IPS DF 4.7 (cell line): ENCODE measurements around the gene CCDC194.

ENCODE experiments used
- DNase-seq: peaks from one replicate; pipeline ENCODE4 v3.0.0-alpha.2; 2013; ENCODE audit warnings: low spot score; ENCODE audit errors: extremely low read depth

Gene CCDC194, protein sequence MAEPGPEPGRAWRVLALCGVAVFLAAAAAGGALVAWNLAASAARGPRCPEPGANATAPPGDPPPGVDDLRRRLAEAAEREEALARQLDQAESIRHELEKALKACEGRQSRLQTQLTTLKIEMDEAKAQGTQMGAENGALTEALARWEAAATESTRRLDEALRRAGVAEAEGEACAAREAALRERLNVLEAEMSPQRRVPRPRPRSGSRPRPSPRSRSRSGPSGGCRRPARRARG

DNA sequence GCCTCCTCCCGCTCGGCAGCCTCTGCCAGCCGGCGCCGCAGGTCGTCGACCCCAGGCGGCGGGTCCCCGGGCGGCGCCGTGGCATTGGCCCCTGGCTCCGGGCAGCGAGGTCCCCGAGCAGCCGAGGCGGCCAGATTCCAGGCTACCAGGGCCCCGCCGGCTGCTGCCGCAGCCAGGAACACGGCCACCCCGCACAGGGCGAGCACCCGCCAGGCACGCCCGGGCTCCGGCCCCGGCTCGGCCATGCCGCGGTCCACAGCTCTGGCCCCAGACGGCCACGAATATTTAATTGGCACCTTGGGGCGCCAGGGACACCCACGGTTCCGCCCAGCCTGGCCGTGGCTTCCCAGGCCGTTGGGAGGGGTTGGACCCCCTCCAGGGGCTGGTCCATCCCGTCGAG is at the start of gene CCDC194:
CCDC194 (minus strand) TSS at position 283 of the 400 bp plus-strand sequence; CDS start at position 245, 38 bp downstream.
- no peak for DNase-seq

DNA sequence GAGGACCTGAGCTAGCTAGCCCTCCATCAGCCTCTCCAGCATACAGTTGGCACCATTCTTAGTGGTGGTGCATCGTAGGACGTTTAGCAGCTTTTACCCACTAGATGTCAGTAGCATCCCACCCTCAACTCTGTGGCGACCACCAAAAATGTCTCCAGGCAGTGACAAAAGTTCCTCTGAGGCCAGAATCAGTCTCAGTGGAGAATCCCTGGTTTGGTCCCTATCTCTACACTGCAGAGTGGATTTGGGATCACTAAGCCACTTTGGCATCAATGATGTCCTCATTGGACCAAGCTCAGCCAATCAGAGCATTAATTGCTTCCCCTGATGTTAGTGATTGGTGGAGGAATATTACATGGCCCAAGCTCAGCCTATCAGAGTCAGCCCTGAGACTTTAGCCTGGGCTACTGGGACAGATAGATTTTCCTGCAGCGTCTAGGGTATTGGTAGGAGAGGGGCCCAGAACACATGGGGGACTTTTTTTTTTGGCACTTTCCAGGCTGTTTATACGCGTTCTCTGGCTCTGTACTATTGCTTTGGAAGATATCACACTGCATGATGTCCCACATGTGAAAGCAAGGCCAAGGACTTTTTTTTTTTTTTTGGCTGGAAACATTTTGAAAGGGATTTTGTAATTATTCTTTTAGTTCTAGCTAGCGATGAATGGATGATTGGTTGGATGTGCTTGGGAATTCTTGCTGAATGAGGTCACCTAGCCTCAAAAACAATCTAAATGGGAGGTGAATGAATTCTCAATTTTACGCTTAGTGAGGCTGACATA is 47.4 kb upstream of the CCDC194 start:
- DNase-seq: no peak

DNA sequence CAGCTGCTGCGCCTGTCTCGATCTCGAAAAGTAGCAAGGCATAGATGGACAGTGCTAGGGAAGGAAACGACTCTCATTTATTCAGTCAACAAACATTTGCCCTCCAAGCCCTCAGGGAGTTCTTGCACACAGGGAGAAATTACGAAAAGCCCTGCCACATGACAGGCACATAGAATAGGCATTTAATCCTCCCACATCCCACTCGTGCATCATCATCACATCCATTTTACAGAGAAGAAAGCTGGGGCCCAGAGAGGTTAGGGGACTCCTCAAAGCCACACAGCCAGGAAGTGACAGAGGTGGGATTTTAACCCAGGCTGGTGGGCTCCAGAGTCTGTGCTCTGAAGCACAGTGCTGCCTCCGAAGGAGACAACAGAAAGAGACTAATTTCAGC is 42.9 kb upstream of the CCDC194 start:
- no peak for DNase-seq

DNA sequence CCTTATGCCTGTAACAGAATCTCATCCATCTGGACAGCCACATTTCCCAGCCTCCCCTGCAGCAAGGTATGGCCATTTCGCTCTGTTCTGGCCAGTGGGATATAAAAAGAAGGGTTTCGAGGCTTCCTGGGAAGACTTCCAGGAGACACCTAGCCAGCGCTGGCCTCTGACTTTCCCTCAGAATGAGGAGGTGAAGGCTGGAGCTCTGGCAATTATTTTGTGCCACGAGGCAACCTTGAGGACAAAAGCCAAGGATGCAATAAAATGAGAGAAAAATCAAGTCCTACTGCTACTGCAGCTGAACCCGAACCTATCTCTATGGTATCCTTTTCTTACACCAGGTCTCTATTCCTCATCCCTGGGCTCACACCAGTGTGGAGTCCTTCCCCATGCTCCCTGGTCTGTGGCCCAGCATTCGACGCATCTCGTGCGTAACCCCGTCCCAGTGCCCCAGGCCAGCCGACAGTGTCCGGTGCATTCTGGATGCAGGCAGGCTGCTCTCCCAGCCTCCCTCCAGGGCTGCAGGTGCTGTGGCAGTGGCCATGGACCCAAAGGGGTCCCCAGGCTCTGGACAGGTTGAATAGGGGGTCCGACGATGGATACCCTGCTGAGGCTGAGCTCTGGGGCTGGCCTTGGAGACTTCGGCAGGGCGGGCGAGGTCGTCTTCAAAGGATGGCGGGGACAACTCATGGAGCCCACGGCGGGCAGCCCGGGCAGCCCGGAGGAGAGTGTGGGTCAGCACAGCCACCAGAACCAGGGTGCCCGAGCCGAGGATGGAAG is 42.3 kb upstream of the CCDC194 start:
- no peak for DNase-seq

DNA sequence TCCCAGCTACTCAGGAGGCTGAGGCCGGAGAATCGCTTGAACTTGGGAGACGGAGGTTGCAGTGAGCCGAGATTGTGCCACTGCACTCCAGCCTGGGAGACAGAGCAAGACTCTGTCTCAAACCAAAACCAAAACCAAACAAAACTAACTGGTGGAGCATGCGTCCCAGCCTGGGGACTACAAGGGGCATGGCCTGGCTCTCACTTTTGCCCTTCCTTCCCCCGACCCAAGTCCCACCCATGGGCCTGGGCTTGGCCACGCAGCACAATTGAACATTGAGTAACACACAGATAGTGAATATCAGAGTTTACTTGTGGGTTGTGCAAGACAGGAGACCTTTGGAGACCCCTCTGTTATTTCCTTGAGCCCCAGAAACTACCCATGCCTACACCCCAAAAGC is 41.2 kb upstream of the CCDC194 start:
- DNase-seq: no peak

DNA sequence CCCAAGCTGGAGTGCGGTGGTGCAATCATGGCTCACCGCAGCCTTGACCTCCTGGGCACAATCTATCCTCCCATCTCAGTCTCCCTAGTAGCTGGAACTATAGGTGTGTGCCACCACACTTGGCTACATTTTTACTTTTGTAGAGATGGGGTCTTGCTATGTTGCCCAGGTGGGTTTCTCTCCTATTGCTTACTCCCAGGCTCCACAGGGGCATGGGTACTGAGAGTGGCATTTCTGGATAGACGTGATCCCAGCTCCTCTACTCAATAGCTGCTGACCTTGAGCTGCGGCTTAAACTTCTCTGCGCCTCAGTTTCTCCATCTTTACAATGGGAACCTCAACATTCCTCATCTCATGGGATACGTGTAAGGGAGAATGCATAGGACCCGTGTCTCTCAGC is 37.4 kb upstream of the CCDC194 start:
- no peak for DNase-seq

DNA sequence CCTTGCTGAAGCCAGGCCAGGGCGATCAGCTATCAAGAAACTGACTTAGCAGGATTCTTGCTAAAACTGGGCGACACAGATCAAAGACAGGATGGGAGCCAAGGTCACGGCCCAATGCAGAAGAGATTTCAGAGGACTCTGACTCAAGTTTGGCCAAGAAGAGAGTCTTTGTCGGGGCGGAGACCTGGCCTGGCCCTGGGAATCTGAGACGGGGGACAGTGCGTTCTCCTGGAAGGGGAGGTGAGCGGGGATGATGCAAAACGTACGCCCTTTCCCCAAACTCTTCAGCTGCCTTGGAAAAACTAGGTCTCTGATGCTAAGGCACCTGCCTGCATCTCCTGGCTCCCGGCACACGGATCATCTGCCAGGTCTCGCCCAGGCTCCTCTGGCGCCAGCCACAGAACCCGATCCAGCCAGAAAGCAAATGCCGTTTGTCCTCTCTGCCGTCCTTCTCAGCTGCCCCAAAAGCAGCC is 35.7 kb upstream of the CCDC194 start:
- DNase-seq: no peak

DNA sequence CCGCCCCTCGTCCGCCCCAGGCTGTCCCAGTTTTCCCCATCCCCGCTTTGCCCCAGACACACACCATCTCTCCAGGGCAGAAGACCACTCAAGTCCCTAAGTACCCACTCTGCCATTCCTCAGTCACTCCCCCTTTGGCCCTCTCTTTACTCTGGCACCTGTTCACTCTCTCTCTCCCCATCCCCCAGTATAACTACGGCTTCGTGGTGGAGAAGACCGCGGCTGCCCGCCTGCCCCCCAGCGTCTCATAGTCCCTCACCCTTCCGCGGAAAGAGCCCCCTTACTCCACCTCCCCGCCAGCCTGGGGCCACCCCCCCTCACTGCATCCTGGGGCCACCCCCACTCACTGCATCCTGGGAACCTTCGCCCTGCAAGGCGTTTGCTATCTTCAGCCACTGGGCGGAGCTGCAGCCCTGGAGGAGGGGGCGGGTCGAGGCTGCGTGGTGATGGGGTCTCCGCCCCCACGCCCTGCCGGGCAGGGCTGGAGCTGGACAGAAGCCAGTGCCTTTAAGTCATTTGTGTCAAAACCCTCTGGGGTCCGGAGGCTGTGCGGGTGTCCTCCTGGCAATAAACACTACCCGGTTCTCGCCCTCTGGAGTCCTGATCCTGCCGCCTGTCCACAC is 30.9 kb upstream of the CCDC194 start:
- no peak for DNase-seq

DNA sequence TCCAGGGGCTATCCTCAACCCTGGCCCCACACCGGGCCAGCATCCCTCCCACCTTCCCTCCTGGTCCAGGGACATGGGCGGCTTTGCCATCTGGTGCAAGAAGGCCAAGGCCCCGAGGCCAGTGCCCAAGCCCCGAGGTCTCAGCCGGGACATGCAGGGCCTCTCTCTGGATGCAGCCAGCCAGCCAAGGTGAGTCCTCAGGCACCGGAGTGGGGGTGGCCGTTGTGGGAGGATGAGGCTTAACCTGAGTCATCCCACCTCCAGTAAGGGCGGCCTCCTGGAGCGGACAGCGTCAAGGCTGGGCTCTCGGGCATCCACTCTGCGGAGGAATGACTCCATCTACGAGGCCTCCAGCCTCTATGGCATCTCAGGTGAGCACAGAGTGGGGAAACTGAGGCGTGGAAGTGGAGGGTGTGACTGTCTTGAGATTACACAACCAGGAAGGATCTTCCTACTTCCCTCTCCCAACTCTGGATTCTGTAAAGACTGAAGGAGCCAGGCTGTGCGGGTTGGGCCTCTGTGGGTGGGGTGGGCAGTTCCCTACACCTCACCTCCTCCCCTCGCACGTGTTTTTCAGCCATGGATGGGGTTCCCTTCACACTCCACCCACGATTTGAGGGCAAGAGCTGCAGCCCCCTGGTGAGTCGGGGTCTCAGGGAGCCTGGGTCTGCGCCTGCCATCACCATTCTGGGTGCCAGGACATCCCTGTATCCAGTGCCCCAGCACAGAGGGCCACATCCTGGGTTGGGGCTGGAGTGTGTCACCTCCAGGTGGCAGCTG is 29.6 kb upstream of the CCDC194 start:
- no peak for DNase-seq

DNA sequence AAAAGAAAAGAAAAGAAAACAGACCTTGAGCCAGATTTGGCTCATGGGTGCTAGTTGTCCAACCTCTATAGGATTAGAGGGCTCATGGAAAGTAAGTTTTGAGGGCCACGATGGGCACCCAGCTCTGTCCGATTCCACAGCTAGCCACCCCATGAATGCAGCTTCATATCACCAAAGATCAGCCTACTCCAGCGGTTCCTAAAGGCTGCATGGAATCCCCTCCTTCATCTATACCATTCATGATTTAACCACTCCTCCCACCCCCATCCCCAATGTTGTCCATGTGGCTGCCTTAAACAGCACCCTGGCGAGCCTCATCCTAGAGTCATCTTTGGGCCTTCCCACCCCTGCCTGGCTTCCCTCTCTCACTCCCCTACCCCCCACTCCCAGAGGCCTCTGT is 27.9 kb upstream of the CCDC194 start:
- DNase-seq: no peak

DNA sequence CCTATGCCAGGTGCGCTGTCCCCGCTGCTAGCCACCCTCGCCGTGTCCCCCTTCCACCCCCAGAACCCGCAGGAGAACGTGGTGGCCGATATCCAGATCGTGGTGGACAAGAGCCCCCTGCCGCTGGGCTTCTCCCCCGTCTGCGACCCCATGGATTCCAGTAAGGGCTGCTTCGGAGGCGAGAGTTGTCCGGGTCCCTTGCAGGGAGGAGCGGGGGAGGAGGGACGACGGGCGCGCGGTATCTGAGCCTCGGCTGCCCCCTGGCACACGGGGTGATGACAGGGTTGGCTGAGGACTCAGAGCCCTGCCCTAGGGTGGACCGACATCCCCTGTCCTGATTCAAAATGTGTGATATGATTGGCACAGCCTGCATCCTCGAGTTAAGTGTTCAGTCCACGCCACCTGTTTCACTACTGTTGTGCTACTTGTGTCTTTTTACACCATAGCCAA is 26.5 kb upstream of the CCDC194 start:
- DNase-seq: no peak

DNA sequence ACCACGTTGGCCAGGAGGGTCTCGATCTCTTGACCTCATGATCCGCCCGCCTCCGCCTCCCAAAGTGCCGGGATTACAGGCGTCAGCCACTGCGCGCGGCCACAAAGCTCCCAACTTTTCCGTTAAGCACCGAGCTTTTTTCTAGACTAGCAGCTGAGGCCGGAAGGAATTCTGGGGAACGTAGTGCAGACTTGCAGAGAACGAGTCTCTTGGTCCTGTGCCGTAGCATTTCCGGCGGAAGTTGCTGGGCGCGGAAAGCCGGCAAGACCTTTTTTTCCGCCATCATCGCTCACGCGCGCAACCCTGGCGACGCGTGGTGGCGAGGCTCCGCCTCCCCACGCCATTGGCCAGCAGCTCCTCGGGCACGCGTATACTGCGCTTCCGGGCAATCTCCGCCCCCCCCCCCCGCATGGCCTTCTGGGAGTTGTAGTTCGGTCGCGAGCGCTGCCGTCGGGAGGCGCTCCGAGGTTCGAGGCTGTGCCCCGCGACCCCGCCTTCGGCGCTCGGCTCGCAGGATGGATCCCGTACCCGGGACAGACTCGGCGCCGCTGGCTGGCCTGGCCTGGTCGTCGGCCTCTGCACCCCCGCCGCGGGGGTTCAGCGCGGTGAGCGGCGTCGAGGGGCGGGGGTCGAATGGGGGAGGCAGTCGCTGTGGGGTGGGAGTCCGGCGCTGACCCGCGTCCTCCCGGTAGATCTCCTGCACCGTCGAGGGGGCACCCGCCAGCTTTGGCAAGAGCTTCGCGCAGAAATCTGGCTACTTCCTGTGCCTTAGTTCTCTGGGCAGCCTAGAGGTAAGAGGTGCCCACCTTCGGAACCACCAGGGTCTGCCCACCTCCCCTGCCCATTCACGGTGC is 25.9 kb upstream of the CCDC194 start, which contains the start of gene MVB12A:
MVB12A (plus strand) TSS at position 427 of the 854 bp plus-strand sequence; CDS start at position 516, 89 bp downstream.
- DNase-seq: peak; percentile 99

DNA sequence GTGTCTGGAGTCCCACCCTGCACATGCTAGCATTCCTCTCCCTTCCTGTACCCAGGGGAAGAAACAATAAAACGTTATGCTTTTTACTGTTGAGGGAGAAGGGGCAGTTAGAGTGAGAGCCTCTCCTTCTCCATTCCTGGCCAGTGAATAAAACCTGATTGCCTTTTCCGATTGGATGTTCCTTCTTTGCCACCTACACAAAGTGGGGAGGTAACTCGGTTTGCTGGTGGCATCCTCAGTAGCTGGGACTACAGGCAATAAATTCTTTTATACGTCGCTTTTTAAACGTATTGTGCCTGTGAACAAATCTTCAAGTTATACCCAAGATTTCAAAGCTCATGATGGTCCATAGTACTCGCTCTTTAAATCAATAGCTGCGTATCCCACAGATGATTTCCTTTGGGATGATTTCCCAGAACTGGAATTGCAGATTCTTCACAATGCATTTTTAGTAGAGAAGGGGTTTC is 25.2 kb upstream of the CCDC194 start:
- no peak for DNase-seq

DNA sequence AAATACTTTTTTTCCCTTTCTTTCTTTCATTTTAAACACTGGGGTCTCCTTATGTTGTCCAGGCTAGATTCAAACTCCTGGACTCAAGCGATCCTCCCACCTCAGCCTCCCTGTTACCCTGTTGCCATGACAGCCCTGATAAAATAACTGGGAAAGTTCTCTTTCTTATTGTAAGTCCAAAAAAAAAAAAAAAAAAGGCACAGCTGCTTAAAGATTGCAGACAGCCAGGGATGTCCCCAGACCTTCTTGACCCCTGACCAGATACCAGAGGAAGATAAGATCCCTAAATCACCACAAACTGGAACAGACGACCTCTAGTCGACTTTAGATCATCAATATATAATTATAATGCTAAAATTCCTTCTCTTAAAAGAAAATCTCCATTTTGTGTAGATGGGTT is 24.7 kb upstream of the CCDC194 start:
- no peak for DNase-seq

DNA sequence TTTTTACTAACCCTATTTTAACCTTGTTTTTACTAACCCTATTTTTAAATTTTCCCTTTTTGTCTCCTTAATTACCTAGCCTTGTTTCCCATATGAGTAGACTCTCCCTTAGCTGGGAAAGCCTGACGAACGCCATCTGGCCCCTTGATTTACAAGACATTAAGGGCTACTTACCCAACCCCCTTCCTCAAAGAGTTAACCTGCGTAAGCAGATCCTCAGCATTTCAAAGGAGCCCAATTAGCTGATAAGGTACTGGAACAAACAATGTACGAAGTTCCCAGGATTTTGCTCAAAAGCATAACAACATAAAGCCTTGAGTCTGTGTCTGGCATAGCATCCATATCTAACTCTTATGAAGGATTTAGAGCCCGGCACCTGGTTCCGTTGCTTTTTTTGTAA is 21.1 kb upstream of the CCDC194 start:
- DNase-seq: no peak

DNA sequence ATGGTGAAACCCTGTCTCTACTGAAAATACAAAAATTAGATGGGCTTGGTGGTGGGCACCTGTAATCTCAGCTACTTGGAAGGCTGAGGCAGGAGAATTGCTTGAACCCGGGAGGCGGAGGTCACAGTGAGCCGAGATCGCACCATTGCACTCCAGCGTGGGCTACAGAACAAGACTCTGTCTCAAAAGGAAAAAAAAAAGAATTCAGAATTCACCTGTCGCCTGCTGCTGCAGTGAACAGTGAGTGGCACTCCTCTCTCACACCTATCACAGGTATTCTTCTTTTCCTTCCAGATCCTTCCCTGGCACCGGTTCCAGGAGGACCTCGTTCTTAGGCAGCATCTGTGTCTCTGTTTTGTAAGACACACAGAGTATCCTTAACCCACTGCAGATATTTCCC is 20.1 kb upstream of the CCDC194 start:
- no peak for DNase-seq

DNA sequence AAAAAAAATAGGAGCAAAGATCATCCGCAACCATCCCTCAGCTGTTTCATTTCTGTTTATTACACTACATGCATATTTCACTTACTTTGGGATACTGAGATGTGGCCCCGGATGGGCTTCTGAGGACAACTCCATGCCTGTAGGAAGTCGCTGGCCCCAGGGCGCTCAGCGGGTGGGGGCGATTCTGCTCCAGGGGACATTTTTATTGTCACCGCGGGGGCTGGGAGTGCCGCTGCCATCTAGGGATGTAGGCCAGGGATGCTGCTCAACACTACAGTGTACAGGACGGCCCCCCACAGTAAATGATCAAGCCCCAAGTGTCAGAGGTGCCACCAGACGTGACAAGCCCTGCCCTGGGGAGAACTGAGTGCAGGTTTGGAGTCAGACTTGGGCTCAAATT is 17.8 kb upstream of the CCDC194 start:
- no peak for DNase-seq

DNA sequence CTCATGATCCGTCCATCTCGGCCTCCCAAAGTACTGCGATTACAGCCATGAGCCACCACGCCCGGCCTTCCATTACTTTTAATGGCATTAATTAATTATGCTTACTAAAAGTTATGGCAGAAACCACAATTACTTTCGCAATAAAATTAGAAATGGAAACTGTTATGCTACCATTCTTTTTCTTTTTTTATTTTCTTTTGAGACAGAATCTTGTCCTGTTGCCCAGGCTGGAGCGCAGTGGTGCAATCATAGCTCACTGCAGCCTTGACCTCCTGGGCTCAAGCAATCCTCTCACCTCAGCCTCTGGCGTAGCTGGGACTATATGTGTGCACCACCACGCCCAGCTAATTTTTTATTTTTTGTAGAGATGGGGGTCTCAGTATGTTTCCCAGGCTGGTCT is 16.0 kb upstream of the CCDC194 start:
- DNase-seq: no peak

DNA sequence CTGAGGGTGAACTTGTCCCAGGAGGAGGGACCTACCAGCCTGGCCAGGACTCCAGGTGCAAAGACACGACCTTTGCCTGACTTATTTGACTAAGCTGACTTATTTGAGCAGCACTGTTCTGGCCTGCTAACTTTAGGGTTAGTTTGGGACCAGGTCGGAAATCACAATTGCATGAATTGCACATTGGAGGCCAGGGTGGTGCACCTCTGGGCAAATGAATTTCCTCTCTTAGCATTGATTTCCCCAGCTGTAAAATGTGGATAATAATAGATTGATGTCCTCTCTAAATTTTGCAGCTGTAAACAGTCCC is 12.8 kb upstream of the CCDC194 start:
- no peak for DNase-seq
